ENCODE measurements around the gene TBX10. TPM values are rescaled to one million over a fixed set of nuclear protein-coding genes. Genes with fewer than 3 reads are reported as not detected.
"Not testable (repeated sequence)": the region's sequence is repeated elsewhere in the genome, so short reads cannot be mapped to it uniquely, and the experiment has no call there.

The TBX10 gene
- total RNA-seq, 2 experiments from 2014 or later: 2.4 to 5.3 TPM

DNA sequence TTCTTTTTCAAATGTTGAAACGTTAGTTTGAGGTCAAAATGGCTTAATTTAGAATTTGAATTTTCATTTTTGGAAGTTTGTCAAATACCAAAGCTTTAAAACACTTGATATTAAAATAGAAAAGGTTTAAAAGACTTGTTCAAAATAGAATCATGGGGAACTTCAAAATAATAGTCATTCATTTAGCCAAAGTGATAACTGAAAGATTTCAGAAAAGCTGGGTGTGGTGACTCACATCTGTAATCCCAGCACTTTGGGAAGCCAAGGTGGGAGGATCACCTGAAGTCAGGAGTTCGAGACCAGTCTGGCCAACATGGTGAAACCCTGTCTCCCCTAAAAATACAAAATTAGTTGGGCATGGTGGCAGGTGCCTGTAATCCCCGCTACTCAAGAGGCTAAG is 45.1 kb downstream of the TBX10 start:
- H3K4me1 ChIP-seq (ENCODE audit: insufficient read depth, low read length, poor library complexity, severe bottlenecking): peaks cover under 1% of the 10 kb centered on the region
- H3K9me3 ChIP-seq (ENCODE audit: low read length): peaks cover 6% of the 10 kb centered on the region; the same call in 1 of the 2 replicates
- CTCF ChIA-PET (ENCODE audit: unreplicated experiment): no interaction called here
- H3K9me2 ChIP-seq (ENCODE audit: insufficient read depth, low read length): no peaks in the 10 kb centered on the region
- H3K4me2 ChIP-seq (ENCODE audit: low read length): no peak overlapping the region
- H3K79me2 ChIP-seq (ENCODE audit: insufficient read depth, low read depth, low read length): no peaks in the 10 kb centered on the region
- no TSS peak for BruUV-seq (replicated peaks)
- DNase-seq (ENCODE audit: low spot score): no peak
- H3K36me3 ChIP-seq (ENCODE audit: insufficient read depth, low read length): peaks cover 12% of the 10 kb centered on the region
- no peak overlapping the region for H2AFZ ChIP-seq (ENCODE audit: low read length)
- intact Hi-C loops (cut with micrococcal nuclease; ENCODE audit: unreplicated experiment): no loop called here
- POLR2A ChIA-PET: interaction anchor here (0.7 kb wide), 1 partner anchor 41 kb away, joined by 4 read pairs; no protein-coding TSS in a partner anchor
- no peaks in the 10 kb centered on the region for H4K20me1 ChIP-seq (ENCODE audit: insufficient read depth, low read length)
- no peak overlapping the region for H3K27ac ChIP-seq (ENCODE audit: low read depth, low read length, poor library complexity, severe bottlenecking)
- no peak overlapping the region for H3K4me3 ChIP-seq (ENCODE audit: low read depth, low read length, poor library complexity, severe bottlenecking)
- TF ChIP-seq EZH2phosphoT487 (IDR thresholded peaks at IDR 0.05; ENCODE audit: borderline replicate concordance, low read depth, low read length): no peak
- TF ChIP-seq CTCF (conservative IDR thresholded peaks at IDR 0.05; ENCODE audit: low read length): no peak

DNA sequence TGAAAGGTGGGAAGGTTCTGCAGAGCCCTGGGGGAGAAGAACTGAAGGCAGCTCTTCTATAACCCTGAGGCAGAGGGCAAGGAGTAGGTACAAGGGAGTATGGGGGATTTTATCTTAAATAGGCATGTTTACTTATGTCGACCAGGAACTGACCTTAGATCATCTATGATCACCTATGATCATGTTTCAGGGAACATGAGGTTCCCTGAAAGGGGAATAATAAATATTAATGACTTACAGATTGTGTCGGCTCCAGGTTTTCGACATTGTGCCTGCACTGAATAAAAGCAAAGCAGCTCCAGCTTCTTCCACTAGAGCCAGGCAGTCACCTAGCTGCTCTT is 46.0 kb downstream of the TBX10 start:
- H3K79me2 ChIP-seq (ENCODE audit: insufficient read depth, low read depth, low read length): no peaks in the 10 kb centered on the region
- DNase-seq (ENCODE audit: low spot score): no peak
- H3K9me3 ChIP-seq (ENCODE audit: low read length): no peaks in the 10 kb centered on the region; the same call in 1 of the 2 replicates
- CTCF ChIA-PET (ENCODE audit: unreplicated experiment): no interaction called here
- TF ChIP-seq CTCF (conservative IDR thresholded peaks at IDR 0.05; ENCODE audit: low read length) (no peak), EZH2phosphoT487 (IDR thresholded peaks at IDR 0.05; ENCODE audit: borderline replicate concordance, low read depth, low read length) (no peak)
- H2AFZ ChIP-seq (ENCODE audit: low read length): no peak overlapping the region
- no peak overlapping the region for H3K4me2 ChIP-seq (ENCODE audit: low read length)
- POLR2A ChIA-PET: interaction anchor here (2.6 kb wide), 1 partner anchor 10 kb away, joined by 11 read pairs; the partner anchor contains the start of gene GSTP1
- H4K20me1 ChIP-seq (ENCODE audit: insufficient read depth, low read length): no peaks in the 10 kb centered on the region
- H3K4me3 ChIP-seq (ENCODE audit: low read depth, low read length, poor library complexity, severe bottlenecking): no peak overlapping the region
- H3K4me1 ChIP-seq (ENCODE audit: insufficient read depth, low read length, poor library complexity, severe bottlenecking): peaks cover 9% of the 10 kb centered on the region
- H3K36me3 ChIP-seq (ENCODE audit: insufficient read depth, low read length): peaks cover 21% of the 10 kb centered on the region
- no peaks in the 10 kb centered on the region for H3K9me2 ChIP-seq (ENCODE audit: insufficient read depth, low read length)
- intact Hi-C loops (cut with micrococcal nuclease; ENCODE audit: unreplicated experiment): no loop called here
- BruUV-seq (replicated peaks): no TSS peak
- H3K27ac ChIP-seq (ENCODE audit: low read depth, low read length, poor library complexity, severe bottlenecking): no peak overlapping the region

DNA sequence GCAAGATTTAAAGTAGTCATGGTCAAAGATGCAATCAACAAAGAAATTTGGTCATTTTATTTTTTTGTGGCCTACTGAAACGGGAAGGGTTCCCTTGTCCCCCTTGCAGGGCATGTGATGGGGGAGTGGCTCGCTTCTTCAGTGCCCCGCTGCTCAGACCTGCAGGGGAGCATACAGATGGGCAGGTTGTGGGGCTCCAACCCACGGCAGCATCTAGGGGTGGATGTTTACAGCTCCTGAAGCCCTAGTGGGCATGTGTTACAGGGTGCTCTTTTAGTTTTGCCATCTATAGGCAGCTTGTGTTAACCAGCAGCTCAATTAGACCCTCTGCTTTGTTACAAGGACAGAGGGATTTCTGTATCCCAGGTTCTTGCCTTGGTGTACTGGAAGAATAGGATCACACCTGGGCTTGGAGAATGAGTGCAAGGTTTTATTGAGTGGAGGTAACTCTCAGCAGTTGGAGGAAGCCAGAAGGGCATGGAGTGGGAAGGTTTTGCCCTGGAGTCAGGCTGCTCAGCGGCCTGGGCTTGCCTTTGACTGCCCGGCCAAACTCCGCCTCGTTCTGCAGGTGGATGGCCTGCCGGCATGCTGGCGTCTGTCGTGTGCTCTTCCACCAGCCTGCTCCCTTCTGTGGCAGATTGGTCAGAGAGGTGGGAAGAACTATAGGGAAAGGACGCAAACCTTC is 46.5 kb downstream of the TBX10 start:
- no peak for TF ChIP-seq CTCF (conservative IDR thresholded peaks at IDR 0.05; ENCODE audit: low read length)
- no peak for TF ChIP-seq EZH2phosphoT487 (IDR thresholded peaks at IDR 0.05; ENCODE audit: borderline replicate concordance, low read depth, low read length)
- H2AFZ ChIP-seq (ENCODE audit: low read length): no peak overlapping the region
- intact Hi-C loops (cut with micrococcal nuclease; ENCODE audit: unreplicated experiment): no loop called here
- POLR2A ChIA-PET: interaction anchor here (0.7 to 2.6 kb wide), 2 partner anchors 10 to 769 kb away, joined by 3 to 11 read pairs; partner anchors contain the start of gene GSTP1
- H3K4me2 ChIP-seq (ENCODE audit: low read length): no peak overlapping the region
- no peak for DNase-seq (ENCODE audit: low spot score)
- peaks cover 25% of the 10 kb centered on the region for H3K36me3 ChIP-seq (ENCODE audit: insufficient read depth, low read length)
- CTCF ChIA-PET (ENCODE audit: unreplicated experiment): no interaction called here
- no peak overlapping the region for H3K27ac ChIP-seq (ENCODE audit: low read depth, low read length, poor library complexity, severe bottlenecking)
- no peaks in the 10 kb centered on the region; the same call in 1 of the 2 replicates for H3K9me3 ChIP-seq (ENCODE audit: low read length)
- H3K4me1 ChIP-seq (ENCODE audit: insufficient read depth, low read length, poor library complexity, severe bottlenecking): peaks cover 15% of the 10 kb centered on the region
- H3K4me3 ChIP-seq (ENCODE audit: low read depth, low read length, poor library complexity, severe bottlenecking): no peak overlapping the region
- no TSS peak for BruUV-seq (replicated peaks)
- H3K9me2 ChIP-seq (ENCODE audit: insufficient read depth, low read length): no peaks in the 10 kb centered on the region
- no peaks in the 10 kb centered on the region for H4K20me1 ChIP-seq (ENCODE audit: insufficient read depth, low read length)
- no peaks in the 10 kb centered on the region for H3K79me2 ChIP-seq (ENCODE audit: insufficient read depth, low read depth, low read length)

GRCh38 chr11:67588899-67589415 is 50.6 kb downstream of the TBX10 start:
- not testable (repeated sequence) for BruUV-seq (replicated peaks); H3K9me3 ChIP-seq (ENCODE audit: low read length)
- CTCF ChIA-PET (ENCODE audit: unreplicated experiment): interaction anchor here (0.6 kb wide), 1 partner anchor 83 kb away, joined by 10 read pairs; no protein-coding TSS in a partner anchor

More at GRCh38 chr11:67588899-67589415, 50.6 kb downstream of the TBX10 start:
- H3K9me2 ChIP-seq (ENCODE audit: insufficient read depth, low read length); H4K20me1 ChIP-seq (ENCODE audit: insufficient read depth, low read length); H3K4me3 ChIP-seq (ENCODE audit: low read depth, low read length, poor library complexity, severe bottlenecking); DNase-seq (ENCODE audit: low spot score); H2AFZ ChIP-seq (ENCODE audit: low read length): not testable (repeated sequence)
- H3K4me1 ChIP-seq (ENCODE audit: insufficient read depth, low read length, poor library complexity, severe bottlenecking): peaks cover 49% of the 10 kb centered on the region
- POLR2A ChIA-PET: interaction anchor here (1.2 kb wide), 1 partner anchor 12 kb away, joined by 3 read pairs; no protein-coding TSS in a partner anchor
- intact Hi-C loops (cut with micrococcal nuclease; ENCODE audit: unreplicated experiment): loop anchor here (1.0 to 10.0 kb wide), 3 partner anchors 17 to 234 kb away; partner anchors contain the start of genes NDUFV1, POLD4, PPP1CA and TBC1D10C
- peaks cover 61% of the 10 kb centered on the region for H3K36me3 ChIP-seq (ENCODE audit: insufficient read depth, low read length)
- peak overlapping the region; percentile 84 for H3K27ac ChIP-seq (ENCODE audit: low read depth, low read length, poor library complexity, severe bottlenecking)
- peaks cover 21% of the 10 kb centered on the region; the same call in 1 of the 2 replicates for H3K79me2 ChIP-seq (ENCODE audit: insufficient read depth, low read depth, low read length)
- peak overlapping the region; percentile 8; the same call in 1 of the 2 replicates for H3K4me2 ChIP-seq (ENCODE audit: low read length)

Measured in OCI-LY7 (cell line).